DMS79 (cell line): ENCODE measurements around the gene EIF4ENIF1.
"Not testable (repeated sequence)": the region's sequence is repeated elsewhere in the genome, so short reads cannot be mapped to it uniquely, and the experiment has no call there.

Source experiments
- DNase-seq: peaks from one replicate; lab custom pipeline; 2025; lab: John Stamatoyannopoulos, UW

Gene EIF4ENIF1, protein sequence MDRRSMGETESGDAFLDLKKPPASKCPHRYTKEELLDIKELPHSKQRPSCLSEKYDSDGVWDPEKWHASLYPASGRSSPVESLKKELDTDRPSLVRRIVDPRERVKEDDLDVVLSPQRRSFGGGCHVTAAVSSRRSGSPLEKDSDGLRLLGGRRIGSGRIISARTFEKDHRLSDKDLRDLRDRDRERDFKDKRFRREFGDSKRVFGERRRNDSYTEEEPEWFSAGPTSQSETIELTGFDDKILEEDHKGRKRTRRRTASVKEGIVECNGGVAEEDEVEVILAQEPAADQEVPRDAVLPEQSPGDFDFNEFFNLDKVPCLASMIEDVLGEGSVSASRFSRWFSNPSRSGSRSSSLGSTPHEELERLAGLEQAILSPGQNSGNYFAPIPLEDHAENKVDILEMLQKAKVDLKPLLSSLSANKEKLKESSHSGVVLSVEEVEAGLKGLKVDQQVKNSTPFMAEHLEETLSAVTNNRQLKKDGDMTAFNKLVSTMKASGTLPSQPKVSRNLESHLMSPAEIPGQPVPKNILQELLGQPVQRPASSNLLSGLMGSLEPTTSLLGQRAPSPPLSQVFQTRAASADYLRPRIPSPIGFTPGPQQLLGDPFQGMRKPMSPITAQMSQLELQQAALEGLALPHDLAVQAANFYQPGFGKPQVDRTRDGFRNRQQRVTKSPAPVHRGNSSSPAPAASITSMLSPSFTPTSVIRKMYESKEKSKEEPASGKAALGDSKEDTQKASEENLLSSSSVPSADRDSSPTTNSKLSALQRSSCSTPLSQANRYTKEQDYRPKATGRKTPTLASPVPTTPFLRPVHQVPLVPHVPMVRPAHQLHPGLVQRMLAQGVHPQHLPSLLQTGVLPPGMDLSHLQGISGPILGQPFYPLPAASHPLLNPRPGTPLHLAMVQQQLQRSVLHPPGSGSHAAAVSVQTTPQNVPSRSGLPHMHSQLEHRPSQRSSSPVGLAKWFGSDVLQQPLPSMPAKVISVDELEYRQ

DNA sequence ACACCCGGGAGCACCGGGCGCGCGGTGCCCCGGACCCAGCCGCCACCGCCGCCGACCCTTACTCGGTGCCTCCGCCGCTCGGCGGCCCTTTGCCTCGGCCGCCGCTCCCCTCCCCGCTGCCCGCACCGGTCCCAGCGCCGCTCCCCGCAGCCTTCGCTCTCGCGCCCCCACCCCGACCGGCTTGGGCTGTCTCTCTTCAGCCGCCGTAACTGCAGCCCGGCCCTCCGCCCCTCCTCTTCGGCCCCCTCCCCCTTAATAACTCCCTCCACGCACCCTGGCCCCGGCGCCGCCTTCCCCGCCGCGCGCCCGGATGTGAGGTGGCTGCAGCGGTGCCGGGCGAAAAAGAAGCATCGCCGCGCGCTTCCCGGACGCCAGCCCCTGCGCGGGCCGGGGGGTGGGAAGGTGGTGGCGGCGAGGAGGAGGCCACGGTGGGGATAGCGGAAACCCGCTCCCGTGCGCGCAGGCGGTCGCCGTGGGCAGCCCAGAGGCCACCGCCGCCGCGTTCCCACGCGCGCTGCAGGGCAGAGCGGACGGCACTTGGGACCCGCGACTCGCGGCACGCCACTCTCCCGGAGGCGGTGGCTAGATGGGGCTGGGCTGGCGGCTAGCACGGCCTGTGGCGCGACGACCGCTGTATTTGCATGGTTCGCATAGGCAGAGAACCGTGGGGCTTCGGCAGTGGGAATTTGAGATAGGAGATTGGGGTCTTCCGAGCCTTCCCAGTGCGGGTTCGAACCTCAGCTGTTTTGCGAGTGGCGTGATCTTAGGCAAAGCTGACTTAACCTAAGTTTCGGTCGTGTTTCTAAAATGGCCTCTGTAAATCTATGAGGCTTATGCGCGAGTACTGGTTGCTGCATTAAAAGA lies at the start of gene EIF4ENIF1:
Gene EIF4ENIF1, minus strand, starts transcription at position 211 of the 864 bp plus-strand sequence. CDS start 1,124 bp downstream, outside the sequence.
- DNase-seq = no peak

DNA sequence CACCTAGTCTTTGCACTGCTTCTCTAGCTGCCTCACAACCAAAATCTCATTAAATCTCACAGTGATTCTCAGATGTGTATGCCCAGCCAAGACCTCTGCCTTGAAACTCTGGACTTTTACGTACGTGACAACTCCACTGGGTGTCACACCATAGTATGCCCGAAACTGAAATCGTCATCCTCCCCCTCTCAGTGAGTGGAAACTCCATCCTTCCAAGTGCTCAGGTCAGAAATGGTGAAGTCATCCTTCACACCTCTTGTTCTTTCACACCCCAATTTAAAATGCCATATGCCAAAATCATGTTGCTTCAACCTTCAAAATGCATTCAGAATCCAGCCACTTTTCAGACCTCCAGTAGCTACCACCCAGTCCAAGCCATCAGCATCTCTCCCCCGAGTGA lies 49.2 kb upstream of the EIF4ENIF1 start:
- no peak for DNase-seq

DNA sequence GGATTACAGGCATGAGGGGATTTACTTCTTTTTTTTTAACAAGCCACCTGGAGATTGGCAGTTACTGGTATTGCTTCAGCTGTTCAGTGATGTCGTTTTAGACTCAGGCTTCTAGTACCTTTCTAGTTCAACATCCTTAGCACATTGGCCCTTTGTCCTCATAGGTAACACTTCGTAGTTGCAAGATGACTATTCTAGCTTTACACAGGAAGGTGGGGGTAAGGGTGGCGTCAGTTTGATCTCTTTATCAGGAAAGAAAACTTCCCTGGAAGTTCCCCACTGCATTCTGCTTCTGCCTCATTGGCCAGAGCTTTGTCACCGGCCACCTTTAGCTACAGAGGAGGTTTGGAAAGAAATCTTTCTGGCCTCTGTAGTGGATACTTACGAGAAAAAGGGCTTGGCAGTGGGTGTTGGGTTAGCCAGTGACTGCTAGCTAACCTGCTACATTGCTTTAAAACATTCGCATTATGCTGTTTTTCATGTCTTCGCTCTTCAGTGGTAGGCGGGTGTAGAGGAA lies 47.4 kb upstream of the EIF4ENIF1 start:
- no peak for DNase-seq

DNA sequence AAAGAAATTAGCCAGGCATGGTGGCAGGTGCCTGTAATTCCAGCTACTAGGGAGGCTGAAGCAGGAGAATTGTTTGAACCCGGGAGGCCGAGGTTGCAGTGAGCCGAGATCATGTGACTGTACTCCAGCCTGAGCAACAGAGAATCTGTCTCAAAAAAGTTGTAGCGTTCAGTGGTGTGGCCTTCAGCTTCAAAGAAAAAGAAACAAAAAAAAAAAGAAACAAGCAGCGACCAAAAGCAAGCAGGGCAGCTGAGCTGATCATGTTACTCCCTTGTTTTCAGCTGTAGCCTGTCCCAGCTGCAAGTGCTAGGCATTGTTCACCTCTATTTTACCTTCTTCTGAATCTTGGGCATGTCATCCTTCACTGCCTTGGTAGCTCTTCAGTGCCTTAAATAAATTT lies 43.7 kb upstream of the EIF4ENIF1 start:
- DNase-seq = no peak

DNA sequence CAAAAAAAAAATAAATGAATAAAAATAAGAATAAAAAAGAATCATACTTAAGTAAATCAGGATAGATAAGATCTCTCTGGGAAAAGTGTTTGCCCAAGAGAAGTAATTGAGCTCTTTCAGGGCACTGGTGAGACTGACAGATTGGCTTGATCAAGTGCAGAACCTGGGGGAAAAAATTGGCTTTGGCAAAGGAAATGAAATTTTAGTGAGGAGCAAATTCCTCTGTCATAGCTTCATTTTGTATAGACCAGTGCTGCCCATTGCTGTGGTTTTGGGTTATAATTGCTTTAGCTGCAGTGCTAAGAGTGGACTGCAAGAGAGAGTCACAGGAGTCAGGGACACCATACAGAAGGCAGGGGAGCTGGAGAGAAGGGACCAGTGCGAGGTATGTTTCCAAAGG lies 42.4 kb upstream of the EIF4ENIF1 start:
- no peak for DNase-seq

DNA sequence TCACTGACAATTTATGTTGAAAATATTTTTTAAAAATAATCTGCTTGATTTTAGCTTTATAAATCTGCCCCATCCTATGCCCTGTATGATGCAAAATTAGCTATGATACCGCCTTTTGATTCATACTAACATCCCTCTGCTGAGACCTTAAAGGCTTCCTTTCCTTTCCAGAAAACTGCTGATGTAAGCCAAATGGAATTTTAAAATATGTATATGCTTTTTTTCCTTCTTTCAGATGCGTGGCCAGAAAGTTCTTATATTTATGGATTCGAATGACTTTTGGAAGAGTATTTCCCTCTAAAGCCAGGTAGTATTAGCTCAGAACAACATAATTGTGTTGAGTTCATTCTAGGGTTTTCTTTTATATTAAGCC lies 41.2 kb upstream of the EIF4ENIF1 start:
- no peak for DNase-seq

DNA sequence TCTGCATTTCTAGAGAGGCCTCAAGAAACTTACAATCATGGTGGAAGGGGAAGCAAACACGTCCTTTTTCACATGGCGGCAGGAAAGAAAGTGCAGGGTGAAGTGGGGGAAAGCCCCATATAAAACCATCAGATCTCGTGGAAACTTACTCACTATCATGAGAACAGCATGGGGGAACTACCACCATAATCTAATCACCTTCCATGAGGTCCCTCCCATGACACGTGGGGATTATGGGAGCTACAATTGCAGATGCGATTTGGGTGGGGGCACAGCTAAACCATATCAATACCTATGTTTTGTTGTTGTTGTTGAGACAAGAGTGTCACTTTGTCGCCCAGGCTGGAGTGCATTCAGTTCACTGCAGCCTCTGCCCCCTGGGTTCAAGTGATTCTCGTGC lies 36.6 kb upstream of the EIF4ENIF1 start:
- DNase-seq = no peak

DNA sequence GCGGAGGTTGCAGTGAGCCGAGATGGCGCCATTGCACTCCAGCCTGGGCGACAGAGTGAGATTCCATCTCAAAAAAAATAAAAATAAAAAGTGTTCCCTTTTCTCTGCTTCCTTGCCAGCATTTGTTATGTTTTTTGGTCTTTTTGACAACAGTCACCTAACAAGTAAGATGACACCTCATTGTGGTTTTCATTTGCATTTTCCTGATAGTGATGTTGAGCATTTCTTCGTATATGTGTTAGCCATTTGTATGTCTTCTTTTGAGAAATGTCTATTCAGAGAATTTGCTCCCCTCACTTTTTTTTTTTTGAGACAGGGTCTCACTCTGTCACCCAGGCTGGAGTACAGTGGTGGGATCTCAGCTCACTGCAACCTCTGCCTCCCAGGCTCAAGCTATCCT lies 34.5 kb upstream of the EIF4ENIF1 start:
- DNase-seq = not testable (repeated sequence)

DNA sequence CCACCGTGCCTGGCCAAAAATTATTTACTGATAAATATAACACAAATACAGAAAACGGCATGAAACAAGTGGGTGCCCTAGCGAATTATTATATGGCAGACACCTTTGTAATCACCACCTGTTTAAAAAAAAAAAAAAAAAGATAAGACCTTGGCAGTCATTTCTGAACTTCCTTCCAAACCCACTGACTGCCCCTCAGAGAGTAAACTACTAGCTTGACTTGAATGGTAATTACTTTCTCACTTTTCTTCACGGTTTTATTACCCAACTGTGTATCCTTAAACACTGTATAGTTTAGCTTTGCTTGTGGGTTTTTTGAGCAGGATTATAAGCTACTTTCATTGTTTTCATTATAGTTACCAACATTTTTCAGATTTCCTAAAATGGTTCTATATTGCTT lies 30.4 kb upstream of the EIF4ENIF1 start:
- DNase-seq = no peak

DNA sequence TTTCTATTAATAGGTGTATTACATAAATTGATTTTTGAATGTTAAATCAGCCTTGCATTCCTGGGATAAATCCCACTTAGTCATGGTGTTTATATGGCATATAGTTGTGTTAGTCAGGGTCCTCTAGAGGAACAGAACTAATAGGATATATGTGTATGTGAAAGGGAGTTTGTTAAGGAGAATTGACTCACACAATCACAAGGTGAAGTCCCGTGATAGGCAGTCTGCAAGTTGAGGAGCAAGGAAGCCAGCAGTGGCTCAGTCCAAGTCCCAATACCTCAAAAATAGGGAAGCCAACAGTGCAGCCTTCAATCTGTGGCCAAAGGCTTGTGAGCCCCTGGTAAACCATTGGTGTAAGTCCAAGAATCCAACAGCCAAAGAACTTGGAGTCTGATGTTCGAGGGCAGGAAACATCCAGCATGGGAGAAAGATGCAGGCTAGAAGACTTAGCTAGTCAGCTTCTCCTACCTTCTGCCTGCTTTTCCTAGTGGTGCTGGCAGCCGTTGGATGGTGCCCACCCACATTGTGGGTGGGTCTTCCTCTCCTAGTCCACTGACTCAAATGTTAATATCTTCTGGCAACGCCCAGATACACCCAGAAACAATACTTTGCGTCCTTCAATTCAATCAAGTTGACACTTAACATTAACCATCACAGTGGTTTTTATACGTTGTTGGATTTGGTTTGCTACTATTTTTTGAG lies 19.6 kb upstream of the EIF4ENIF1 start:
- no peak for DNase-seq

DNA sequence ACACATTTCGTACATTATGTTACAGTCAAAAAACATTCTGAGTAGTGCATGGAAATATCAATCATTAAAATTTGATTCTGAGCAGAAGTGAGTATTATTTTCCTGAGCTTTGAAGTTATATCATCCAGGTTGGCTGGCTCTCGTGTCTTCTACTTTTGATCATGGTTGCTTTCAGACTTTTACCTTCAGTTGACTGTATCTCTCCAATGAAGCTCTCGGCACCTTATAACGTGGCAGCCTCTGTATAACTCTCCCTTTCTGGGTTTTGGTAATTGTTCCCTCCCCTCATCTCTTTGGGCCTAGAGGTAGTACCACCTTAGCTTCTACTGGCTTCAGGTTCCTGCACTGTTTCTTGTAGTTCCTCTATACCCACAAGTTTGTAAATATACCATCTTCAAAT lies 18.9 kb upstream of the EIF4ENIF1 start:
- no peak for DNase-seq

DNA sequence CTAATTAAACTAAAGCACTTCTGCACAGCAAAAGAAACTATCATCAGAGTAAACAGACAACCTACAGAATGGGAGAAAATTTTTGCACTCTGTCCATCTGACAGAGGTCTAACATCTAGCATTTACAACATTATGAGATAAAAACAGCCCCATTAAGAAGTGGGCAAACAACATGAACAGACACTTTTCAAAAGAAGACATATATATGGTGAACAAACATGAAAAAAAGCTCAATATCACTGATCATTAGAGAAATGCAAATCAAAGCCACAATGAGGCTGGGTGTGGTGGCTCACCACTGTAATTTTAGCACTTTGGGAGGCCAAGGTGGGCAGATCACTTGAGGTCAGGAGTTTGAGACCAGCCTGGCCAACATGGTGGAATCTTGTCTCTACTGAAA lies 17.9 kb upstream of the EIF4ENIF1 start:
- not testable (repeated sequence) for DNase-seq

DNA sequence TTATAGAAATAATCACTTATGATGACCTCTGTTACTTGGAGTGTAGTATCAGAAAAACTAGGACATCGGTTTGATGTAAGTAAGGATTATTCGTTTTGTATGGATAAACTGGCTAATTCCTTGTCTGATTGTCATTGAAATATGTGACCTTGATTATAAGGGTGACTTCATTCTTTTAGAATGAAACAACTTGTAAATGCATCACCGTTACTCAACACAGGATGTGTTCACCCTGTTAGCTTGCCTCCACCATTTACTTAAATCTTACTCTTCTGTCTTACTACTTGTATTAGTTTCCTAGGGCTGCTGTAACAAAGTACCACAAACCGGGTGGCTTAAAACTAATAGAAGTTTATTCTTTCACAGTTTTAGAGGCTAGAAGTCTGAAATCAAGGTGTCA lies 14.6 kb upstream of the EIF4ENIF1 start:
- no peak for DNase-seq

DNA sequence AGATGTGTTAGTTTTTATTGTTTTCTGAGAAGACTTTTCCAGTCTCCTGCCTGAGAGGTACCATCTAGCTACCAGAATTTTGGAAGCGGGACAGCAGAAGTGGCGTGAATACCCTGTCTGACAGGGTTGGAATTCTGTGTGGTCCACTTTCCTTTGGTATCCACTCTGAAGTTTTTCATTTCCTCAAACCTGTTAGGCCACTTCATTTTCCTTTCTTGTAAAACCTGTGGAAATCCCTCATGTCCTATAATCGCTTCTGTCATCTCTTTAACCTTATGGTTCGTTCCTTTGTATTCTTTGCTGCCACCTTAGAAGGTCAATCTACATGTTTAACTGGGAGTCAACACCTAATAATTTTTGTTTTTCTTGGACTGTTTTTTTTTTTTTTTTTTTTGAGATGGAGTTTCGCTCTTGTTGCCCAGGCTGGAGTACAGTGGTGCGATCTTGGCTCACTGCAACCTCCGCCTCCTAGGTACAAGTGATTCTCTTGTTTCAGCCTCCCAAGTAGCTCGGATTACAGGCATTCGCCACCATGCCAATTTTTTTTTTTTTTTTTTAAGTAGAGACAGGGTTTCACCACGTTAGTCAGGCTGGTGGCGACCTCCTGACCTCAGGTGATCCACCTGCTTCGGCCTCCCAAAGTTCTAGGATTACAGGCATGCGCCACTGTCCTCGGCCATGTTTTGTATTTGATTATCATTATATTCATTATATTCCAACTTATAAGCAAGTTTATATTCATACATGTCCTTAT lies 13.7 kb upstream of the EIF4ENIF1 start:
- no peak for DNase-seq

DNA sequence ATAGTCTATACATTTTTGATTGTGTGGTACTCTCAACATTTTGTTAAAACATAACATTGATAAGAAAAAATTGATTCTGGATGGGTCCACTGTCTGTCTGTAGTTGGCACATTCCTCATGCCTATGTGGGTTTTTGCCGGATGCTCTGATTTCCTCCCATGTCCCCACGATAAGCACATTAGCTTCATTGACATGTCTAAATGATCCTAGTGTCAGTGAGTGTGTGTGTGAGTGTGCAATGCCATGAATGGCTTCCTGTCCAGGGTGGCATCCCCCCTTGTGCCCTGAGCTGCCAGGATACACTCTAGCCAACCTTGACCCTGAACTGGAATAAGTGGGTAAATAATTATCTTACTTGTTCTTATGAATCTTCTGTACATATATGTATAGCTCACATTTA lies 12.1 kb upstream of the EIF4ENIF1 start:
- DNase-seq = no peak

DNA sequence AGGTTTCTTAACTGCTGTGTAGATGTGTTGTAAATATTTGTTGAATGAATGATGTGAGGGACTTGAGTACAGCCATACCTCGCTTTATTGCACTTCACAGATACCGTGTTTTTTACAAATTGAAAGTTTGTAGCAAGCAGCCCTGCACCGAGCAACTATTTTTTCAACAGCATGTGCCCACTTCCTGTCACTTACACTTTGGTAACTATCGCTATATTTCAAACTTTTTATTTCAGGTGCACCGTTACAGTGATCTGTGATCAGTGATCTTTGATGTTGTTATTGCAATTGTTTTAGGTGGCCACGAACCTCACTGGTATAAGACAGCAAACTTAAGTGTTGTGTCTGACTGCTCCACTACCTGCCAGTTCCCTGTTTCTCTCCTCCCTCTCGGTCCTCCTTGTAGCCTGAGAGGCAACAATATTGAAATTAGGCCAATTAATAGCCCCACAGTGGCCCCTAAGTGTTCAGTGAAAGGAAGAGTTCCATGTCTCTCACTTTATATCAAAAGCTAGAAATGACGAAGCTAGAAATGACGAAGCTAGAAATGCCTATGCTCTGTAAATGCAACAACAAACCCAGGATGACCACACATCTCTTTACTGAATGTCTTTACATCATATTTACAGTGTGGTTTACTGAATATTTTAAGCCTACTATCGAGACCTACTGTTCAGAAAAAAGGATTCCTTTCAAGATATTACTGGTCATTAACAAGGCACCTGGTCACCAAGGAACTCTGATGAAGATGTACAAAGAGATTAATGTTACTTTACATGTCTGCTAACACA lies 7.7 kb upstream of the EIF4ENIF1 start:
- no peak for DNase-seq

DNA sequence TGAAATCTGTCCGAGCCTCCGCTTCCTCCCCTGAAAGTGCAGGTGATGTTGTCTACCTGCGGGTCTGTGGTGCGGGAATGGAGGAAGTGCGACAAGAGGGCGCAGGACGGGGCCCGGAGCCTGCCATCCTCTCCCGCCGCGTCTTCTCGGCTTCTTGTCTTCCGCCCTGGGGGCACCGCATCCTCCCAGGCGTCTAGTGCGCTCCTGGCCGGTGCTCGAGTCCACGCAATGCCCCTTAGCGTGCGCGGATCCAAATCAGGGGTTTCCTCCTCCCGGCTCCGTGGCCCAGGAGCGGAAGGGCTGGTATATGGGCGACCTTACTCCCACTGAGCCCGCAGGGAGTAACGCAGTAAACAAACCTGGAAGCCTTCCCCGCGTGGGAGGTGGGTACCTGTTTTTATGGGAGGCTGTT lies 7.1 kb upstream of the EIF4ENIF1 start:
- DNase-seq = no peak

DNA sequence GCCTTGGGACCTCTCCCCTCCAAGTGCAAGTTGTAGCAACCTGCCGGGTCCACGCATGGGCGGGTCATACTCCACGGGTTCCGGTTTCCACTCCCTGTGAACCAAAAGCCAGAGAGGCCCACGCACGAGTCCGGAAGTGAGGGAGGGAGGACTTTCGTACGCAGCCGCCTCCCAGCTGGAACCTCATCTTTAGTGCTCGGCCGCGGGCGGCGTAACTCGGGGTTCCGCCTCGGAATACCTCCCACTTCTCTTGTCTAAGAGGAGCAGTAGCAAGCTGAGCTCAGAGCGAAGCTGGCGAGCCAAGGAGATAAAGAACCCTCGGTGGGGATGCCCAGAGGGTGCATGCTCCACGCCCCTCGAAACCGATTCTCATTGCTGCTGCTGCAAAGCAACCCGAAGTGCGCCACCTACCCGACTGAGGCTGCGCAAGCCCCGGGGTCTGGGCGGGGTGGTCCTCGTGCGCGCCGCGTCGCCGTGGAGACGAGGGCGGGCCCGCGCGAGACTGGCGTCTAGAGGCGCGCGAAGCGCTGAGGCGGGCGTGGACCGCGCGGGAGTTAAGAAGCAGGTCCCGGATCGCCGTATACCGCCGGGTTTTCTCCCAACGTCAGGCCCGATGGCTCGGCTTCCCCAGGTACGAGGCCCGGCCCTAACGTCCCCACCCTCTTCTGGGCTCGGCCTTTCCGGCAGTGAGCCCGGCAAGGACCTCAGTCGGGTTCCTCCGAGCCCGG lies 6.5 kb upstream of the EIF4ENIF1 start, which contains the start of gene SFI1:
Gene SFI1, plus strand, starts transcription at position 530 of the 728 bp plus-strand sequence. CDS start 11,749 bp downstream, outside the sequence.
- peak; percentile 54 for DNase-seq

DNA sequence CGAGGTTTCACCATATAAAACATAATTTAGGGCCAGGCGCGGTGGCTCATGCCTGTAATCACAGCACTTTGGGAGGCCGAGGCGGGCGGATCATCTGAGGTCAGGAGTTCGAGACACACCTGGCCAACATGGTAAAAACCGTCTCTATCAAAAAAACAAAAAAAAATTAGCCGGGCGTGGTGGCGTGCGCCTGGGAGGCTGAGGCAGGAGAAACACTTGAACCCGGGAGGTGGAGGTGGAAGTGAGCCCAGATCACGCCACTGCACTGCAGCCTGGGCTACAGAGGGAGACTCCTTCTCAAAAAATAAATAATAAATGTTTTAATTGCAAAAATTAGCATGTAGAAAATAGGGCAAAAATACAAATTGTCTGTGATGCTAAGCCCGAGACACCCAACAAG lies 5.7 kb upstream of the EIF4ENIF1 start:
- no peak for DNase-seq
